Caco-2 (cell line): Measurements from ENCODE around the gene OGG1. TPM values are rescaled to one million over a fixed set of nuclear protein-coding genes. Genes with fewer than 3 reads are reported as not detected.

Experiments used
- BruUV-seq: library from RNA; stranded (reverse); fragments of 400-500 nt; replicated peaks from 2 replicates; lab custom pipeline; 2021; lab: Mats Ljungman, UMichigan
- CTCF ChIA-PET: fragments of 300-600 bp; sonication (Branson Sonifier 250); formaldehyde crosslinking; loops from one replicate; lab custom pipeline; 2022; ENCODE audit warnings: antibody characterized with exemption; lab: Charles Lee
- POLR2A ChIA-PET: fragments of 300-600 bp; sonication (Branson Sonifier 250); formaldehyde crosslinking; loops from one replicate; lab custom pipeline; 2022; ENCODE audit warnings: antibody characterized with exemption; lab: Charles Lee
- DNase-seq, 2 experiments: peaks; one replicate each; pipeline versions ENCODE4 v3.0.0 to v3.0.0-alpha.2; 2020 to 2022
- H3K27me3 ChIP-seq: replicated peaks from 2 replicates; pipeline ENCODE4 v1.6.0; 2011; ENCODE audit warnings: low read length; ENCODE audit not compliant: control insufficient read depth, insufficient read depth
- H3K36me3 ChIP-seq: 2 replicates; pipeline ENCODE4 v1.5.1; 2011; ENCODE audit warnings: low read length; ENCODE audit not compliant: control insufficient read depth, insufficient read depth
- H3K4me1 ChIP-seq: fragments of 250-450 bp; sonication (Bioruptor Pico); 2 replicates; pipeline ENCODE4 v1.5.1; 2020; ENCODE audit warnings: mild to moderate bottlenecking
- H3K4me3 ChIP-seq: 2 replicates; pipeline ENCODE4 v1.5.1; 2011; ENCODE audit warnings: low read depth, mild to moderate bottlenecking, control low read depth, low read length
- H3K9me3 ChIP-seq: fragments of 250-450 bp; sonication (Bioruptor Pico); 2 replicates; pipeline ENCODE4 v1.5.1; 2020; ENCODE audit warnings: mild to moderate bottlenecking, moderate library complexity
- H3K27ac Mint-ChIP-seq: one replicate; pipeline ENCODE4 v1.8.0; 2022; ENCODE audit warnings: mixed read lengths; ENCODE audit not compliant: unreplicated experiment
- H3K27me3 Mint-ChIP-seq: one replicate; pipeline ENCODE4 v1.8.0; 2022; ENCODE audit warnings: mixed read lengths; ENCODE audit not compliant: insufficient read depth, unreplicated experiment
- H3K36me3 Mint-ChIP-seq: one replicate; pipeline ENCODE4 v1.8.0; 2022; ENCODE audit warnings: mild to moderate bottlenecking, mixed read lengths; ENCODE audit not compliant: insufficient read depth, unreplicated experiment
- H3K4me1 Mint-ChIP-seq: one replicate; pipeline ENCODE4 v1.8.0; 2022; ENCODE audit warnings: low read depth, mixed read lengths; ENCODE audit not compliant: unreplicated experiment
- H3K4me3 Mint-ChIP-seq: one replicate; pipeline ENCODE4 v1.8.0; 2022; ENCODE audit warnings: mild to moderate bottlenecking, moderate library complexity, mixed read lengths; ENCODE audit not compliant: unreplicated experiment
- H3K9me3 Mint-ChIP-seq: one replicate; pipeline ENCODE4 v1.8.0; 2022; ENCODE audit warnings: mixed read lengths; ENCODE audit not compliant: unreplicated experiment
- CTCF ChIP-seq, 2 experiments: fragments of 200-600 bp in 1 of 2; IDR thresholded peaks; 1 replicate in 1 of 2; 2 replicates in 1 of 2; pipeline versions ENCODE4 v1.5.1 to v1.8.0; 2011 to 2022; ENCODE audit warnings: antibody characterized with exemption in 1 of 2, control low read depth in 1 of 2, inconsistent platforms in 1 of 2, low read depth in 1 of 2, low read length in 1 of 2, mild to moderate bottlenecking in 1 of 2, moderate library complexity in 1 of 2; ENCODE audit not compliant: insufficient read depth in 1 of 2, severe bottlenecking in 1 of 2, unreplicated experiment in 1 of 2
- intact Hi-C: fragments of 100-400 bp; cut with micrococcal nuclease; formaldehyde crosslinking; loops from one replicate; pipeline ENCODE4 v1.10.0; 2022; ENCODE audit not compliant: unreplicated experiment
- total RNA-seq: library from RNA; stranded (reverse); gene quantifications from 2 replicates; pipeline ENCODE4 v1.2.3, GENCODE V29; 2022

The OGG1 gene
- total RNA-seq, 1 experiment from 2014 or later = 25.3 TPM

GRCh38 chr3:9725775-9726515 lies 23.8 kb upstream of the OGG1 start:
- no TSS peak for BruUV-seq
- Histone ChIP-seq H3K9me3 (no peaks in the 10 kb centered on the region), H3K36me3 (no peaks in the 10 kb centered on the region), H3K4me1 (no peaks in the 10 kb centered on the region), H3K4me3 (no peak overlapping the region), H3K27me3 (no peaks in the 10 kb centered on the region)
- H3K36me3 Mint-ChIP-seq = peaks cover 4% of the 10 kb centered on the region
- intact Hi-C loops = loop anchor here (2.0 kb wide), 1 partner anchor 223 kb away; no protein-coding TSS in a partner anchor
- TF ChIP-seq CTCF (IDR thresholded peaks at IDR 0.05; ENCODE audit: insufficient read depth in 1 of 2, low read depth in 1 of 2, low read length in 1 of 2, severe bottlenecking in 1 of 2, unreplicated experiment in 1 of 2) = no peak
- H3K27ac Mint-ChIP-seq = no peak overlapping the region
- ChIA-PET CTCF (interaction anchor here (1.3 kb wide), 1 partner anchor 24 kb away, joined by 5 read pairs; the partner anchor contains the start of gene OGG1), POLR2A (no interaction called here)
- peaks cover 6% of the 10 kb centered on the region for H3K27me3 Mint-ChIP-seq
- no peak overlapping the region for H3K4me3 Mint-ChIP-seq
- no peaks in the 10 kb centered on the region for H3K9me3 Mint-ChIP-seq
- H3K4me1 Mint-ChIP-seq = peaks cover 13% of the 10 kb centered on the region
- no peak for DNase-seq

DNA sequence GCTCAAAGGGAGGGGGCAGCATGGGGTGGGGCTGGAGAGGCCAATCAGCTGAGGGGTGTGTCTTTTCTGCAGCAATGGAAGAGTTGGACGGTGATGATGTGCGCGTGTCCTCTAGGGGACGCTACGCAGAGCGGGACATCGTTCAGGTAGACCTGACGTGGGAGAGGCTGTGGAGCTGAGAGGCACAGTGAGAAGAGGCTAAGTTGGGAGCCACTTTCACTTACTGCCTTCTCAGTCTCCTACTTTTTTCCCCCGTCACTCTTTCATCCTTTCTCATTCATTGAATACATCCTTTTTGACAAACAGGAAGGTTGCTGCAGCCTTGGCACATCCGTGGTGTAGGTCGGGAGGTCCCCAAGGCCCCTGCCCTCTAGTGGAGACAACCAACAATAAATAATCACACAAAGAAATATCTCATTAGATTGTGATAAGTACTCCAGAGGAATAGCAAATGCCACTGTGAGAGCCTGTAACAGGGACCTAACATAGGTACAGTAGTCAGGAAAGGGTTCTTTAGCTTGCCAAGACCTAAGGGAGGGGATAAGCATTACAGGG lies 22.6 kb upstream of the OGG1 start:
- TF ChIP-seq CTCF (IDR thresholded peaks at IDR 0.05; ENCODE audit: insufficient read depth in 1 of 2, low read depth in 1 of 2, low read length in 1 of 2, severe bottlenecking in 1 of 2, unreplicated experiment in 1 of 2) = peak; percentile 1 to 52
- Mint-ChIP-seq H3K4me1 (peaks cover 14% of the 10 kb centered on the region), H3K27ac (no peak overlapping the region), H3K9me3 (no peaks in the 10 kb centered on the region), H3K27me3 (peaks cover 4% of the 10 kb centered on the region), H3K36me3 (peaks cover 6% of the 10 kb centered on the region), H3K4me3 (no peak overlapping the region)
- no TSS peak for BruUV-seq
- DNase-seq = peak in 1 of 2 experiments; percentile 38
- Histone ChIP-seq H3K4me3 (no peak overlapping the region), H3K9me3 (no peaks in the 10 kb centered on the region), H3K27me3 (no peaks in the 10 kb centered on the region), H3K36me3 (no peaks in the 10 kb centered on the region), H3K4me1 (no peaks in the 10 kb centered on the region)
- ChIA-PET POLR2A (interaction anchor here (0.5 kb wide), 1 partner anchor 328 kb away, joined by 3 read pairs; no protein-coding TSS in a partner anchor), CTCF (interaction anchor here (1.1 to 1.2 kb wide), 2 partner anchors 10 to 224 kb away, joined by 3 read pairs; no protein-coding TSS in a partner anchor)
- intact Hi-C loops = loop anchor here (2.0 kb wide), 1 partner anchor 224 kb away; no protein-coding TSS in a partner anchor

DNA sequence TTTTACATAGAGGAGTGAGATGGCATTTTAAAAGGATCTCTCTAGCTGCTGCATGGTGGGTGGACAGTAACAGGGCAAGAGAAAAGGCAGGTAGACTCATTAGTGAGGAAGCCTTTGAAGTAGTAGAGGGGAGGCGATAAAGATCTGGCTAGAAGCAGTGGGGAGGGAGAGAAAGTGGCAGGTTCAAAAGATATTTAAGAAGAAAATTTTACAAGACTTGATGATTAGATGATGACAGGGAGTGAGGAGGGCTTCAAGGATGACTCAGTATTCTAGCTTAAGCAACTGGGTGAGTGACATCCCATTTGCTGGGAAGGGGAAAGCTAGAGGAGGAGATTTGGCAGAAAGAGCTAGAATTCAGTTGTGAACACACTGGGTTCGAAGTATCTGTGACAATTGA lies 22.0 kb upstream of the OGG1 start:
- Histone ChIP-seq H3K36me3 (no peaks in the 10 kb centered on the region), H3K27me3 (no peaks in the 10 kb centered on the region), H3K9me3 (no peaks in the 10 kb centered on the region), H3K4me3 (no peak overlapping the region), H3K4me1 (peaks cover 2% of the 10 kb centered on the region; the same call in 1 of the 2 replicates)
- DNase-seq = no peak
- ChIA-PET CTCF (interaction anchor here (1.1 to 1.2 kb wide), 2 partner anchors 9 to 225 kb away, joined by 3 read pairs; no protein-coding TSS in a partner anchor), POLR2A (no interaction called here)
- TF ChIP-seq CTCF (IDR thresholded peaks at IDR 0.05; ENCODE audit: insufficient read depth in 1 of 2, low read depth in 1 of 2, low read length in 1 of 2, severe bottlenecking in 1 of 2, unreplicated experiment in 1 of 2) = no peak
- peaks cover 3% of the 10 kb centered on the region for H3K27me3 Mint-ChIP-seq
- no peak overlapping the region for H3K4me3 Mint-ChIP-seq
- H3K27ac Mint-ChIP-seq = no peak overlapping the region
- no TSS peak for BruUV-seq
- intact Hi-C loops = loop anchor here (2.0 kb wide), 1 partner anchor 225 kb away; no protein-coding TSS in a partner anchor
- peaks cover 6% of the 10 kb centered on the region for H3K36me3 Mint-ChIP-seq
- H3K4me1 Mint-ChIP-seq = peaks cover 14% of the 10 kb centered on the region
- no peaks in the 10 kb centered on the region for H3K9me3 Mint-ChIP-seq
